ENCODE measurements around the gene MMADHC.

Gene MMADHC

DNA sequence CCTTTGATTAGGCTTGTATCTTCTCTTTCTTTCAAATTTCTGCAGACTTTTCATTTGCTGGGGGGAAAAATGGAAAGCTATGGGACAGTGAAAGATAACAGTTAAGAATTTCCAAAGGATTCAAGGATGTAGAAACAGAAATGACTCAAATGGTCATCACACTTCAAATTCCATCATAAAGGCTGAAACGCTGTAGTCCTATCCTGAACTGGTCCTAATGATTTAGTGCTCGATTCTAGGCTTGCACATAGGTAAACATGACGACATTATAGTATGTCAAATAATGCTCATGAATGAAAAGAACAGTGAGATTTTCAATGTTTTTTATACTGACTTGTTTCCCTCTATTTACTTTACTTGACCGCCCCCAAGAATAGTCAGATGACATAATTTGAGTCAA lies 15.7 kb upstream of the MMADHC start:
- Mint-ChIP-seq H3K9me3 (no peaks in the 10 kb centered on the region), H3K4me1 (ENCODE audit: low read depth) (peaks cover 11% of the 10 kb centered on the region), H3K36me3 (ENCODE audit: low read depth) (no peaks in the 10 kb centered on the region), H3K27ac (no peak overlapping the region), H3K4me3 (no peak overlapping the region), H3K27me3 (ENCODE audit: low read depth) (peaks cover 14% of the 10 kb centered on the region)

DNA sequence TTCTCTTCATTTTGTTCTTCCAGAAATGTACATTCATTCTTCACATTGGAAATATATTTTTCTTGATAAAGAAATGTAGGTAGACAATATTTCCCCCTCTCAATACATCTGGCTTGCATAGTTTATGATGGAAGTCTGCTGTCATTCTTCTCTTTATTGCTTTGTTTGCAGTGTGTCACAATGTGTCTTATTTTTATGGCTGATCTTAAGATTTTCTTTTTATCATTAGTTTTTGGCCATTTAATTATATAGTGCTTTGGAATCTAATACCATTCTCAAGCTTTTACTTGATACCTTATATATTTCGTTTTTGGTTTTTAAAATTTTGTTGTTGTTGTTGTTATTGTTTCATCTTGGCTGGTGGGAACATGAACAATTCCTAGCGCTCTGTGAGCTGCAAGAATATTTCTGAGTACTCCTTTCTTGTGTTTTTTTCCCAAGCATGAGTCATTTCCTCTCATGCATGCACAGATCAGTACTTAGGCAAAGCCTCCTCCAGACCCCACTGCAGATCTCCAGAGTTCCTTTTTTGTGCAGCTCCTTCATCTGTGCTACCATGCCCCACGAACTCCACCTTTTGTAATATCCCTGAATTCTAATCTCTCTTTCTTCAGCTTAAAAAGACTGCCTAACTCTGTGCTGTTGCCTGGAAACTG lies 13.7 kb upstream of the MMADHC start:
- no peaks in the 10 kb centered on the region for H3K9me3 Mint-ChIP-seq
- H3K36me3 Mint-ChIP-seq (ENCODE audit: low read depth), result no peaks in the 10 kb centered on the region
- peaks cover 17% of the 10 kb centered on the region for H3K27me3 Mint-ChIP-seq (ENCODE audit: low read depth)
- H3K4me3 Mint-ChIP-seq, result peak overlapping the region; percentile 28
- H3K27ac Mint-ChIP-seq, result no peak overlapping the region
- H3K4me1 Mint-ChIP-seq (ENCODE audit: low read depth), result peaks cover 24% of the 10 kb centered on the region

DNA sequence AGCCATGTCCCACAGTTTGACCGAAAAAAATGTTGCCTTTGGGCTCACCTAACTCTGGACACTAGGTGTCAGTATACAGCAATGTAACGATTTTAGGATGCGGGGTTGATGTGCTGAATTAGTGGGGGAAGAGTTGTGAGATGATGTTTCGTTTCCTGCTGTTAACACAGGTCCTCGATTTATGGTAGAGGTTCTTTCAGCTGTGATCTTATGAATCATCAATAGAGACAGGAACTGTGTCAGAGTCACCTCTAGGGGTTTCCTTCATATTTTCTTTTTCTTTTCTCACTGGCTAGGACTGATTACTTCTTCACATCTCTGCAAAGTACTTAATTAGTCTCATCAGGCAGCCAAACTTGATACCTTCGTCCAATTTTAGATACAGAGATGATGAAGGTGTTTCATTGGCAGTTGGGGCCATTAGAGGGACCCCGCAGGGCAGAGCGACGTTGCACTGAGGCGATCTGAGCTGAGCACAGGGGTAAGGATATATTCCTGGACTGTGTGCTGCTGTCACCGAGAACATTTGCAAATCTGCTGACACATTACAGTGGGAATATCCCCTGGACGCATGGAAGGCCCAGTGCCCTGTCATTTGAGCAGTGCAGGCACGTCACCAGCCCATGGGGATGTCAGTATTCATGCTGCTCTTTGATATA lies 10.2 kb upstream of the MMADHC start:
- Mint-ChIP-seq H3K4me1 (ENCODE audit: low read depth) (peaks cover 24% of the 10 kb centered on the region), H3K27me3 (ENCODE audit: low read depth) (peaks cover 25% of the 10 kb centered on the region), H3K9me3 (no peaks in the 10 kb centered on the region), H3K4me3 (no peak overlapping the region), H3K27ac (peak overlapping the region; percentile 24), H3K36me3 (ENCODE audit: low read depth) (no peaks in the 10 kb centered on the region)

DNA sequence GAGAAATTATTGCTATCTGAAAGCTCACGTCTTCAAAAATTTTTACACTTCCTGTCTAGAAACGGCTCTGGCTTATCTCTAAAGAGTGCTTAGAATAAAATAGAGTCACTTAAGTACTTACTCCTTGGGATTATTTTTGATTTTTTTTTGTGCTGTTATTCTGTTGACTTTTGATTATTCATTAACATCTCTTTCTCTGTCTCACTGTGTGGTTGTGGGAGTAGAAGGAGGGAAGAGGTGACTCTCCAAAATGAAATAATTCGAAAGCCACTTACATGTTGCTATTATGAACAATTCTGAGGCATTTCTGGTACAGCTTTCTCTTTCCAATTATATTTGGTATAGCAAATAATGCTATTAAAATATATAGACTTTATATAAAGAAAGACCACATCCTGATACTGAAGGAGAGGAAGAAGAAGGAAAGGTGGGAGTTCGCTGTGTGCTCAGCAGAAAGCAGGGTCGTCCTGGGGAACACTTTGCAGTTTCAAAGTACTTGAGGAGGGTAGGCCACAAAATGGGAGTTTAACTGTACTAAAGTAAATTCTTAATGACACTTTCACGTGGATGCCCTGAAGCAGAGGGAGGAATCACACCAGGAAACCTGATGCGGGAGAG lies 9.6 kb upstream of the MMADHC start:
- Mint-ChIP-seq H3K27ac (peak overlapping the region; percentile 26), H3K27me3 (ENCODE audit: low read depth) (peaks cover 30% of the 10 kb centered on the region), H3K9me3 (no peaks in the 10 kb centered on the region), H3K4me1 (ENCODE audit: low read depth) (peaks cover 24% of the 10 kb centered on the region), H3K36me3 (ENCODE audit: low read depth) (no peaks in the 10 kb centered on the region), H3K4me3 (no peak overlapping the region)

DNA sequence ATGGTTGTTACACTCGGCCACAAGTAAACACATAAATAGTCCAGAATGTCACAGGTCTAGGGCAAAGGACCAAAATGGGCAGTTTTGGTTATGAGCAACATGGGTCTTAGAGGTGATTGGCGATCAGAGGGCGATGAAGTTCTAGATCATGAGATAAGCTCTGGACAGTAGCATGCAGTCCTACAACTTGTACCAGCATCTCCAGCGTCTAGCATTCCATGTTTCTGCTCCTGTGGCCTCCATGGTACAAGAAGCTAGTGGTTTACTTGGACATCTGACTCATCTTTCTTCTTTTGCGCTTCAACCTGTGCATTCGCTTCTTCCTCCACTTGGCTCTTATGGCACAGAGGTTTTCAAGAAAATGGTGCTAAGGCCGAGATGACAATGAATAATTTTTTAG lies 8.9 kb upstream of the MMADHC start:
- Mint-ChIP-seq H3K27me3 (ENCODE audit: low read depth) (peaks cover 36% of the 10 kb centered on the region), H3K27ac (no peak overlapping the region), H3K9me3 (no peaks in the 10 kb centered on the region), H3K36me3 (ENCODE audit: low read depth) (no peaks in the 10 kb centered on the region), H3K4me1 (ENCODE audit: low read depth) (peaks cover 18% of the 10 kb centered on the region), H3K4me3 (no peak overlapping the region)

DNA sequence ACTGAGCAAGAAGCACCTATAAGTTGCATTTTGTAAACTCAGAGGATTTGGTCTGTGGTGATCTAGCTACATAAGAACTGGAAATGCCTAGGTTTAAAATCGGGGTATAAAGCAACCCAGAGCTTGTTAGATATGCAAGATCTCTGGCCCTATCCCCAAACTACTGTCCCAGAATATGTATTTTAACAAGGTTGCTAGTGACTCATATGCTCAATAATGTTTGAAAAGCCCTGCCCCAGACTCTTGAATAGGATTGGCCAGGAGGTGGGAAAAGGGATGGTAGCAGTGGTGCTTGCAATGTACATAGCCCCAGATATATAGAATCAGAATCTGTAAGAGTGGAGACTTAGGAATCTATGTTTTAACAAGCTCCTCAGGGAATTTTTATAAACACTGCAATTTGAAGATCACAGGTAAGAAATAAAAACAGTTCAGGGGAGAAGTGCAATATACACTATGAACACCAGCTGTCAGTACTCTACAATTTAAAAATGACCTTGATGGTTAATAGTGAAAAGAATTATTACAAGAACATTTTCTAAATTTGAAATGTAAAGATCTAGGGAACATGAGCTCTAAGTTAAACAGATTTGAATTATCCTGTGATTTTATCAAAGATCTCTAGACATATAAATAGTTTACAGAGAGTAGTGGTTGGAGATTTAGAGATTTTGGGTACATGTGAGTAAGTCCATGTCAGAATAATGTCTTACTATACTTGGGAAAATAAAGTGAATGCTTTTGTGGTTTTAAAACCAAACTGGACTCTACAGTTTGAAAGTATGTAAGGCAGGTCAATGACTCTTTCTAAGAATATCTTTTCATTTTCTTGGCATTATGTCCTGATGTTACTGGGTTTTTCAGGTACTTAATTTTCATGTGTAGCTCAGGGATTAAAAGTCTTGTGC lies 7.7 kb upstream of the MMADHC start:
- no peak overlapping the region for H3K4me3 Mint-ChIP-seq
- H3K9me3 Mint-ChIP-seq, result no peaks in the 10 kb centered on the region
- H3K27ac Mint-ChIP-seq, result no peak overlapping the region
- H3K27me3 Mint-ChIP-seq (ENCODE audit: low read depth), result peaks cover 43% of the 10 kb centered on the region
- no peaks in the 10 kb centered on the region for H3K36me3 Mint-ChIP-seq (ENCODE audit: low read depth)
- peaks cover 12% of the 10 kb centered on the region for H3K4me1 Mint-ChIP-seq (ENCODE audit: low read depth)

DNA sequence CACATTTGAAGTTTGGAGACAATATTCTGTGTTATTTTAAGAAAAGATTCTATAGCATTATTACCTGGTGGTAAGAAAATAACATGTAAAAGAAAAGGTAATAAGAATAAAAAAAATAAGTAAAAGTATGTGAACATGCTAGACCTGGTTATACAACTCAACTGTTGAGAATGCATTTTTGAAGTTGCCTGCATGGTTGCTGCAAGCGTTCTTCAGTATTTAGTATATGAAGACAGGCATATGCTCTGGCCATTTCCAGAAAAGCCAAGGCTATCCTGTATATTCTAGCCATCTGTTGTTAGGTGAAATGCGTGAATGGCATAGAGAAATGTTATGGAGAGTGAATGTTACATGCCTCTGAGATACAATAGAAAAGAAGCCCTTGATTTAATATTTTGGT lies 6.8 kb upstream of the MMADHC start:
- H3K9me3 Mint-ChIP-seq, result no peaks in the 10 kb centered on the region
- peaks cover 45% of the 10 kb centered on the region for H3K27me3 Mint-ChIP-seq (ENCODE audit: low read depth)
- H3K36me3 Mint-ChIP-seq (ENCODE audit: low read depth), result no peaks in the 10 kb centered on the region
- H3K4me3 Mint-ChIP-seq, result no peak overlapping the region
- peaks cover 12% of the 10 kb centered on the region for H3K4me1 Mint-ChIP-seq (ENCODE audit: low read depth)
- no peak overlapping the region for H3K27ac Mint-ChIP-seq

DNA sequence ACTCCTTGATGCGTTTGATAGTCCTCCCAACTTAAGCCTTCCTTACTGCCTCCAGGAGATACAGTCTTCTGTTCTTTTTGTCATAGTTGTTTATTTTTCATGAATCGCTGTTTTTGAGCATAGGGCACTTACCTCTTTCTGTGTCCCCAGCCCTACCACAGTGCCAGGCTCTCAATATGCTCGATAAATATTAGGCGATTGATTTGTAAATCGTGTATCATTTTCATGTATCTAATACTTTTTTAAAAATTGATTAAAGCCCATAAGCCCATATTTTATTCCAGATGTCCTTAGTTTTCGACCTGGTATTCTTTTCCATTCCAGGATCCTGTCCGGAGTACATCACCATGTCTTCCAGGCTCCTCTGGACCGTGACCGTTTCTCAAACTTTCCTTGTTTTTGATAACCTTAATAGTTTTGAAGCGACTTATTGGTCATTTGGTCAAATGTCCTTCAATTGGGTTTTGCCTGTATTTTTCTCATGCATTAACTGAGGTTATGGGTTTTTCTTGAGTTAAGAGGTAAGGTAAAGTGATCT lies 444 bp upstream of the MMADHC start:
- peaks cover 32% of the 10 kb centered on the region for H3K27me3 Mint-ChIP-seq (ENCODE audit: low read depth)
- peak overlapping the region; percentile 100 for H3K4me3 Mint-ChIP-seq
- peak overlapping the region; percentile 100 for H3K27ac Mint-ChIP-seq
- peaks cover 20% of the 10 kb centered on the region for H3K36me3 Mint-ChIP-seq (ENCODE audit: low read depth)
- H3K4me1 Mint-ChIP-seq (ENCODE audit: low read depth), result peaks cover 28% of the 10 kb centered on the region
- H3K9me3 Mint-ChIP-seq, result no peaks in the 10 kb centered on the region

DNA sequence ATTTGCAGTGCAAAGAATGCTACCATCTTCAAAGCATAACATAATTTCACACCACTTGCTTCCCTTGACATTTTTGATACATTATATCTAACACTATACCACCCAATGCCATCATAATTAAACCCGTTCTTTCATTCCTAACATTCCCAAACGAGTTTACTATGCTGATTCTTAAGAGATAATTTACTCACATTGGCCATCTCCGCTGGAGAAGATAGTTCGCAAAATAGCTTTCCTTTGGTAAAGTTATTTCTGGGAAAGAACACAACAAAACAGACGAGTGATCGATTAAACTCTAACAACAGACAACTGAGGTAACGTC lies 716 bp downstream of the MMADHC start:
- H3K4me1 Mint-ChIP-seq (ENCODE audit: low read depth), result peaks cover 35% of the 10 kb centered on the region
- peak overlapping the region; percentile 100 for H3K4me3 Mint-ChIP-seq
- H3K27ac Mint-ChIP-seq, result peak overlapping the region; percentile 100
- peaks cover 22% of the 10 kb centered on the region for H3K27me3 Mint-ChIP-seq (ENCODE audit: low read depth)
- H3K36me3 Mint-ChIP-seq (ENCODE audit: low read depth), result peaks cover 25% of the 10 kb centered on the region
- H3K9me3 Mint-ChIP-seq, result no peaks in the 10 kb centered on the region

DNA sequence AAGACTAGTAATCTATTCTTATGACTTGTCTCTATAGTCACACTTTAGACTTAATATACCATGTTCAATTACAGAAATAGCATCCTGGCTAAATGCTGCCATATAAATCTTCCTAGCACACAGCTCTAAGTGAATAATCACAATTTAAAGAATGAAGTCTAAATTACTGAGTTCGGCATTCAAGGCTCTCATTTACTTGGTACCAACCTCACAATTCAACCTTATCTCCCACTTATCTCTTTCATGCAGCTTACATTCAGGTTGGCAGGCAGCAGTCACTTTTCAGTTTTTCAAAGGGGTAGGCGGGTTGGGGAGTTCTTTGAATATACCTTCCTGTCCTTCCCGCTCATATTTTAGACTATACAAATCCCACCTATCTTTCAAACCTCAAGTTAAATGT lies 1.5 kb downstream of the MMADHC start:
- Mint-ChIP-seq H3K4me3 (peak overlapping the region; percentile 100), H3K27me3 (ENCODE audit: low read depth) (peaks cover 17% of the 10 kb centered on the region), H3K27ac (peak overlapping the region; percentile 100), H3K9me3 (no peaks in the 10 kb centered on the region), H3K36me3 (ENCODE audit: low read depth) (peaks cover 29% of the 10 kb centered on the region), H3K4me1 (ENCODE audit: low read depth) (peaks cover 35% of the 10 kb centered on the region)

DNA sequence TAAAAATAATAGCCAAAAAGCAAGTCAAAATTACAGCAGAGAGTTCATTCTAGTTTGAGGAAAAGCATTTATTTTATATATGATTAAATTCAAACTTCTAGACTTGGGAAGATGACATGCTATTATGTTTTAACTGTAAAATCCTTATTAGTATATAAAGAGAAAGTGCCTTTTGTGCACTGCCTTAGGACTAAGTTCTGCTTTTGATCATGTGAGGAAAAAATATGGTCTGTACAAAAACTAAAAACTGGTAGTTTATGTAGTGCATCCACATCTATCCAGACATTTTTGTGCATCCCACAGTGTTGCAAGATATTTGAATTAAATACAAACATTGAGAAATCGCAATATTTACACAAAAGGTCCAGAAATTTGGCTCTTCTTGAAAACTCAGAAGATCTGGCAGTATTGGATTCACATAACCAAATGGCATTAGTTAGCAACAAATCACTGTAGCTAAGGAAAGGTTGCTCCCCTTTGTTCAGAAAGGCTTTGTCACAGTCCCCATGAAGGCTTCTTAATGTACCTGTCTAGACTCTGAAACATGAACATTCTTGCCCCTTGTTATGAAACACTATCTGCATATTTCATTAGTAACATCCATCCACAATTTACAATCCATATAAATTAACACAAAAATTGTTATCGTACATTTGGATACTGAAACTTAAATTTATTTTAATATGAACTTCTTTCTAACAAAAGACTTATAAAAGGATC lies 2.2 kb downstream of the MMADHC start:
- no peak overlapping the region for H3K27ac Mint-ChIP-seq
- H3K4me3 Mint-ChIP-seq, result peak overlapping the region; percentile 100
- no peaks in the 10 kb centered on the region for H3K9me3 Mint-ChIP-seq
- peaks cover 12% of the 10 kb centered on the region for H3K27me3 Mint-ChIP-seq (ENCODE audit: low read depth)
- peaks cover 32% of the 10 kb centered on the region for H3K36me3 Mint-ChIP-seq (ENCODE audit: low read depth)
- peaks cover 37% of the 10 kb centered on the region for H3K4me1 Mint-ChIP-seq (ENCODE audit: low read depth)

DNA sequence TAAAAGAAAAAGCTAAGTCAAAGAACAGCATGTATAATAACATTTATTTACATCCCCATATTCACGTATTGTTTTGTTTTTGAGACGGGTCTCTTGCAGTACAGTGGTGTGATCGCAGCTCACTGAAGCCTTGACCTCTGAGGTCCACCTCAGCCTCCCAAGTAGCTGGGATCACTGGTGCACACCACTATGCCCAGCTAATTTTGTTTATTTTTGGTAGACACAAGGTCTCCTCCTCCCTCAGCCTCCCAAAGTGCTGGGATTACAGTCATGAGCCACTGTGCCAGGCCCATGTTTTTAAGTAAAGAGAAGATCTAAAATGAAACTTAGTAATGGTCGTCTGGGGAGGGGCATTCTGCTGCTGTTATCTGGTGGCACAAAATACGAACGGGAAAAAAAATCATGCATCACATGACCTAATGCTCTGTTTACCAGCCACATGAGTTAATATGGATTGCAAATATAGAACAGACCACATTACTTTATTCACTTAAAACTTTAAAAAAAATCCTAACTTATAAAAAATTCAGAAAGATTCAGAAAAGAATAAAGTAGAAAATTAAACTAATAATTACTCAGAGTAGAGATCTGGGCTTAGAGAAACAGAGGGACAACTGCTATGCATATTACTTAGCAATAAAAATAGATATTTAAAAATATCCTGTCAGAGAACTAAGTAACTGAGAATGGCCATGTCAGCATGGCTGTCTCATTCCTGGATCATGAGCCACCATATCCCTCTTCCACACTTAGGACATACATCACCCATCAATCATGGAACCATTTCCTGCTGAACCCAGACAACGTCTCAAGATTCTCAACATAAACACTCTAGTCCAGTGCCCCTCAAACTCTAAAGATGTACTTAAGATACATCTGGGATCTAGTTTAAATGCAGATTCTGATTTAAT lies 7.3 kb downstream of the MMADHC start:
- no peak overlapping the region for H3K4me3 Mint-ChIP-seq
- H3K36me3 Mint-ChIP-seq (ENCODE audit: low read depth), result peaks cover 48% of the 10 kb centered on the region
- H3K27me3 Mint-ChIP-seq (ENCODE audit: low read depth), result no peaks in the 10 kb centered on the region
- no peak overlapping the region for H3K27ac Mint-ChIP-seq
- H3K9me3 Mint-ChIP-seq, result no peaks in the 10 kb centered on the region
- peaks cover 31% of the 10 kb centered on the region for H3K4me1 Mint-ChIP-seq (ENCODE audit: low read depth)

DNA sequence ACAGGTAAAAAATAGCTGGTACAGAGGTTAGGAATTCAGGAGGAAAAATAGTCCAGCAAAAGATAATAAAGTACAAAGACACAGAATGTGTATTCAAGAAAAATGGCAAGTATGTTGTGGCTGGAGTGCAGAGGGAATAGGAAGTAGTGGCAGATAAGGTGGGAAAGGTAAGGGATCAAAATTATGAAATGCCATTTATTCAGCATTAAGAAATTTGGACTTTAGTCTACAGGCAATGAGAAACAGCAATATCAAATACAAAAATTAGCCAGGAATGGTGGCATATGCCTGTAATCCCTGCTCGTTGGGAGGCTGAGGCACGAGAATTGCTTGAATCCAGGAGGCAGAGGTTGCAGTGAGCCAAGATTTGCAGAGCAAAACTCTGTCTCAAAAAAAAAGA lies 10.3 kb downstream of the MMADHC start:
- H3K9me3 Mint-ChIP-seq, result no peaks in the 10 kb centered on the region

More for the DNA sequence above, 10.3 kb downstream of the MMADHC start:
- Mint-ChIP-seq H3K4me3 (no peak overlapping the region), H3K36me3 (ENCODE audit: low read depth) (peaks cover 36% of the 10 kb centered on the region), H3K4me1 (ENCODE audit: low read depth) (peaks cover 23% of the 10 kb centered on the region), H3K27me3 (ENCODE audit: low read depth) (no peaks in the 10 kb centered on the region), H3K27ac (no peak overlapping the region)

All from T-helper 1 cell treated with Interleukin-12 subunit alpha and Interleukin-12 subunit beta and Interleukin-4 antibody, amounts not matched to agents 30 μg/mL and 1 μg/mL, for 36 hours (primary cell).